H1 (cell line): ENCODE measurements around the gene CFAP97D1. TPM values are rescaled to one million over a fixed set of nuclear protein-coding genes. Genes with fewer than 3 reads are reported as not detected.

Experiments
- CTCF ChIA-PET: fragments of 300-600 bp; sonication (Branson Sonifier 250); formaldehyde crosslinking; loops from one replicate; lab custom pipeline; 2021; ENCODE audit not compliant: partially characterized antibody; lab: Charles Lee
- POLR2A ChIA-PET: fragments of 300-600 bp; sonication (Branson Sonifier 250); formaldehyde crosslinking; loops from one replicate; lab custom pipeline; 2021; ENCODE audit warnings: inconsistent platforms; ENCODE audit not compliant: partially characterized antibody; lab: Charles Lee
- DNase-seq, 2 experiments: peaks; one replicate each; pipeline versions ENCODE4 v3.0.0 to v3.0.0-alpha.2; 2010 to 2022; ENCODE audit warnings: low spot score in 2 of 2, low read depth in 1 of 2, mixed read lengths in 1 of 2
- FAIRE-seq: peaks from 2 replicates; lab custom pipeline; 2011; peaks lifted over from hg19 to GRCh38; lab: Jason Lieb, UNC
- H2AFZ ChIP-seq: 2 replicates; pipeline ENCODE4 v1.8.1; 2012; ENCODE audit warnings: low read length, inconsistent platforms
- H2AK5ac ChIP-seq: 2 replicates; pipeline ENCODE4 v1.6.1; 2013; ENCODE audit warnings: low read depth, low read length
- H2BK120ac ChIP-seq: replicated peaks from 2 replicates; pipeline ENCODE3; 2013; ENCODE audit warnings: low read depth, low read length, inconsistent platforms
- H2BK12ac ChIP-seq: 2 replicates; pipeline ENCODE4 v1.6.1; 2013; ENCODE audit warnings: low read depth, low read length
- H2BK15ac ChIP-seq: 2 replicates; pipeline ENCODE4 v1.6.1; 2013; ENCODE audit warnings: low read length
- H2BK20ac ChIP-seq: 2 replicates; pipeline ENCODE4 v1.6.1; 2013; ENCODE audit warnings: low read length
- H2BK5ac ChIP-seq: 2 replicates; pipeline ENCODE4 v1.6.1; 2013; ENCODE audit warnings: low read depth, low read length
- H3K14ac ChIP-seq: 2 replicates; pipeline ENCODE4 v1.6.1; 2013; ENCODE audit warnings: inconsistent platforms; ENCODE audit not compliant: insufficient read length
- H3K18ac ChIP-seq: 2 replicates; pipeline ENCODE4 v1.6.1; 2013; ENCODE audit warnings: low read length; ENCODE audit errors: extremely low read depth
- H3K23ac ChIP-seq: 2 replicates; pipeline ENCODE4 v1.6.1; 2013; ENCODE audit warnings: inconsistent platforms; ENCODE audit not compliant: insufficient read length
- H3K23me2 ChIP-seq: 2 replicates; pipeline ENCODE4 v1.6.1; 2013; ENCODE audit warnings: low read depth, low read length
- H3K27ac ChIP-seq: 2 replicates; pipeline ENCODE4 v1.6.1; 2011; ENCODE audit warnings: low read depth, low read length, inconsistent platforms
- H3K27me3 ChIP-seq, 4 experiments: replicated peaks in 1 of 4; 1 replicate in 1 of 4; 2 replicates in 3 of 4; pipeline versions ENCODE4 v1.6.1 to v1.8.1; 2011 to 2013; ENCODE audit warnings: low read length in 3 of 4, mild to moderate bottlenecking in 3 of 4, inconsistent platforms in 2 of 4, mixed read lengths in 2 of 4, moderate library complexity in 1 of 4; ENCODE audit not compliant: control insufficient read depth in 3 of 4, insufficient read depth in 3 of 4; ENCODE audit errors: extremely low read depth in 1 of 4
- H3K36me3 ChIP-seq, 4 experiments: 2 replicates each; pipeline versions ENCODE4 v1.6.1 to v1.8.1; 2011 to 2013; ENCODE audit warnings: mild to moderate bottlenecking in 4 of 4, low read length in 3 of 4, moderate library complexity in 2 of 4, control low read depth in 1 of 4, inconsistent platforms in 1 of 4; ENCODE audit not compliant: insufficient read depth in 4 of 4, control insufficient read depth in 2 of 4
- H3K4ac ChIP-seq: replicated peaks from 2 replicates; pipeline ENCODE3; 2013; ENCODE audit warnings: low read length, low read depth, mixed read lengths, inconsistent platforms; ENCODE audit not compliant: insufficient read length
- H3K4me1 ChIP-seq, 4 experiments: replicated peaks in 1 of 4; 1 replicate in 1 of 4; 2 replicates in 3 of 4; pipeline versions ENCODE4 v1.6.1 to v1.8.1; 2011 to 2013; ENCODE audit warnings: low read length in 3 of 4, inconsistent platforms in 2 of 4, mixed read lengths in 1 of 4; ENCODE audit not compliant: insufficient read depth in 4 of 4, control insufficient read depth in 3 of 4
- H3K4me2 ChIP-seq, 2 experiments: 2 replicates each; pipeline versions ENCODE4 v1.6.1 to v1.8.1; 2011 to 2013; ENCODE audit warnings: low read depth in 2 of 2, low read length in 2 of 2, control low read depth in 1 of 2, inconsistent platforms in 1 of 2, mild to moderate bottlenecking in 1 of 2; ENCODE audit not compliant: insufficient read depth in 1 of 2
- H3K4me3 ChIP-seq, 4 experiments: fragments of 200-600, 300-600 bp in 1 of 4; sonication (generic), shearing (Covaris generic), sonication (Bioruptor Twin) in 1 of 4; 2 replicates each; pipeline versions ENCODE4 v1.5.1 to v1.8.1; 2011 to 2016; ENCODE audit warnings: low read length in 4 of 4, low read depth in 3 of 4, control low read depth in 2 of 4, inconsistent platforms in 2 of 4, mild to moderate bottlenecking in 2 of 4, mixed read lengths in 1 of 4, moderate library complexity in 1 of 4; ENCODE audit not compliant: insufficient read depth in 2 of 4; ENCODE audit errors: extremely low read depth in 1 of 4
- H3K56ac ChIP-seq: replicated peaks from 2 replicates; pipeline ENCODE3; 2013; ENCODE audit warnings: low read depth, mild to moderate bottlenecking, mixed read lengths, low read length, inconsistent platforms; ENCODE audit not compliant: insufficient read length
- H3K79me1 ChIP-seq: 2 replicates; pipeline ENCODE4 v1.6.1; 2013; ENCODE audit warnings: low read depth, low read length, control low read depth
- H3K79me2 ChIP-seq, 2 experiments: 2 replicates each; pipeline versions ENCODE4 v1.6.1 to v1.8.1; 2012 to 2013; ENCODE audit warnings: low read length in 2 of 2, mild to moderate bottlenecking in 2 of 2, inconsistent platforms in 1 of 2; ENCODE audit not compliant: insufficient read depth in 2 of 2, control insufficient read depth in 1 of 2
- H3K9ac ChIP-seq, 4 experiments: replicated peaks in 1 of 4; 1 replicate in 1 of 4; 2 replicates in 3 of 4; pipeline versions ENCODE4 v1.6.1 to v1.8.1; 2011 to 2013; ENCODE audit warnings: low read depth in 3 of 4, low read length in 3 of 4, control low read depth in 2 of 4, mild to moderate bottlenecking in 2 of 4, moderate library complexity in 2 of 4, inconsistent platforms in 1 of 4; ENCODE audit errors: extremely low read depth in 1 of 4
- H3K9me3 ChIP-seq, 2 experiments: 2 replicates each; pipeline versions ENCODE4 v1.6.1 to v1.8.1; 2012 to 2013; ENCODE audit warnings: mild to moderate bottlenecking in 2 of 2, moderate library complexity in 2 of 2, control low read depth in 1 of 2, inconsistent platforms in 1 of 2, low read depth in 1 of 2, low read length in 1 of 2, mixed read lengths in 1 of 2; ENCODE audit not compliant: insufficient read depth in 2 of 2
- H4K20me1 ChIP-seq, 2 experiments: replicated peaks in 1 of 2; 2 replicates each; pipeline versions ENCODE3 to v1.8.1; 2011 to 2013; ENCODE audit warnings: inconsistent platforms in 2 of 2, low read length in 2 of 2, mild to moderate bottlenecking in 1 of 2; ENCODE audit not compliant: insufficient read depth in 2 of 2, control insufficient read depth in 1 of 2
- H4K5ac ChIP-seq: 2 replicates; pipeline ENCODE4 v1.6.1; 2013; ENCODE audit warnings: low read length, low read depth, mixed read lengths, inconsistent platforms; ENCODE audit not compliant: insufficient read length
- H4K8ac ChIP-seq: 2 replicates; pipeline ENCODE4 v1.8.0; 2013; ENCODE audit warnings: mild to moderate bottlenecking, moderate library complexity, low read length, inconsistent platforms; ENCODE audit not compliant: insufficient read depth; ENCODE audit errors: extremely low read depth
- H4K91ac ChIP-seq: replicated peaks from 2 replicates; pipeline ENCODE3; 2013; ENCODE audit warnings: low read length, mixed read lengths, inconsistent platforms; ENCODE audit not compliant: insufficient read length
- ASH2L ChIP-seq: fragments of 200-600, 300-600 bp; sonication (generic); IDR thresholded peaks from one replicate; pipeline ENCODE4 v1.7.1; 2017; ENCODE audit warnings: low read length
- CHD1 ChIP-seq: IDR thresholded peaks from 2 replicates; pipeline ENCODE4 v1.6.1; 2012; ENCODE audit warnings: low read depth, low read length, improper control_type of control experiment
- EP300 ChIP-seq, 2 experiments: IDR thresholded peaks; 1 replicate in 1 of 2; 2 replicates in 1 of 2; pipeline ENCODE4 v1.6.1; 2011 to 2012; ENCODE audit warnings: low read depth in 2 of 2, low read length in 2 of 2, mild to moderate bottlenecking in 2 of 2, borderline replicate concordance in 1 of 2, inconsistent platforms in 1 of 2, moderate library complexity in 1 of 2
- RXRA ChIP-seq: IDR thresholded peaks from 2 replicates; pipeline ENCODE4 v1.6.1; 2011; ENCODE audit warnings: low read depth, mild to moderate bottlenecking, low read length, moderate library complexity; ENCODE audit not compliant: insufficient read depth
- SP1 ChIP-seq: IDR thresholded peaks from 2 replicates; pipeline ENCODE4 v1.6.1; 2011; ENCODE audit warnings: low read depth, low read length
- SP2 ChIP-seq: IDR thresholded peaks from 2 replicates; pipeline ENCODE4 v1.6.1; 2012; ENCODE audit warnings: mild to moderate bottlenecking, low read length, inconsistent platforms
- TBP ChIP-seq: IDR thresholded peaks from 2 replicates; pipeline ENCODE4 v1.6.1; 2011; ENCODE audit warnings: low read depth, low read length, improper control_type of control experiment
- USF2 ChIP-seq: IDR thresholded peaks from 2 replicates; pipeline ENCODE4 v1.6.1; 2011; ENCODE audit warnings: low read length, improper control_type of control experiment
- whole genome bisulfite sequencing, 2 experiments: shearing (Covaris generic) in 1 of 2; methylation state at CpG; one replicate each; pipeline versions ENCODE4 v1.1.6 to v1.1.7; 2013 to 2015; ENCODE audit warnings: low lambda C conversion rate in 2 of 2, mixed read lengths in 2 of 2, inconsistent platforms in 1 of 2, low coverage in 1 of 2, missing lambda C conversion rate in 1 of 2; ENCODE audit not compliant: insufficient replicate concordance in 2 of 2, insufficient coverage in 1 of 2, insufficient read length in 1 of 2; ENCODE audit errors: extremely low coverage in 1 of 2, missing lambda C conversion rate in 1 of 2; 5-methylcytosine and 5-hydroxymethylcytosine counted together
- polyA plus RNA-seq, 7 experiments: library from polyadenylated mRNA; depleted of rRNA in 3 of 7; stranded (reverse) in 5 of 7; unstranded in 2 of 7; fragments of >200 nt in 5 of 7; fragments of 200-250 nt in 2 of 7; gene quantifications; 1 replicate in 5 of 7; 2 replicates in 1 of 7; 4 replicates in 1 of 7; pipeline versions ENCODE4 v1.2.1 to v1.2.3, GENCODE V29; 2011 to 2013; ENCODE audit warnings: missing spikeins in 2 of 7, mixed read lengths in 2 of 7
- total RNA-seq: library from RNA; stranded (reverse); fragmentation: NEBNext Ultra II Directional; extraction: Animal tissue kit (Norgen Biotek cat#: 25700); gene quantifications from 2 replicates; pipeline ENCODE4 v1.2.1, GENCODE V29; 2021

CFAP97D1 gene
- total and polyA plus RNA-seq, 2 of the 8 experiments (the other 6 are each of a cell fraction or from before 2014, with no cell fraction given) = 0.02 to 0.07 TPM

DNA sequence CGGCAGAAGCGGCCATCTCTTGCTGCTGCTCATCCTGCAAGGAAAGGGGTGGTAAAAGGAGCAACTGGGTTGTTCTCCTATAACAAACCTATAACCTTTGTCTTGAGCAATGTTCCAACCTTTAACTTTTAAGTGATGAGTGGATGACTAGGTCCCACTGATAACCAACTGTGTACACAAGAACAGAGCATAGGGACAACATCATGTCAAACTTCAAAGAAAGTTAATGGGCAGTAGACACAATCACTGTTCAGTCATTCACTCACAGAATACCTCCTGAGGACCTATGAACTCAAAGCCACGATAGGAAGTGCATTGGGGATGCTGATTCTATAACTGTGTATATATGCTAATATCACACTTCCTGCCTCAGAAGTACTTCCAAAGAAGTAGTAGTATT is 21.6 kb downstream of the CFAP97D1 start:
- no peak overlapping the region for H3K23ac ChIP-seq
- no peak overlapping the region for H3K9ac ChIP-seq
- H4K5ac ChIP-seq = no peak overlapping the region
- DNase-seq = no peak
- H3K27ac ChIP-seq = no peak overlapping the region
- no peak overlapping the region for H2BK20ac ChIP-seq
- no peak overlapping the region for H2BK120ac ChIP-seq
- H2BK12ac ChIP-seq = no peak overlapping the region
- H3K36me3 ChIP-seq = peaks cover 0 to 2% (median 0%) of the 10 kb centered on the region in 4 experiments; a peak in 1 of 8 replicates
- no peak overlapping the region for H3K56ac ChIP-seq
- no peak for TF ChIP-seq SP2
- no peak for TF ChIP-seq TBP
- no peak for TF ChIP-seq RXRA
- no peak for TF ChIP-seq USF2
- no peak for TF ChIP-seq CHD1
- no peak for TF ChIP-seq EP300 (IDR thresholded peaks at IDR 0.05; ENCODE audit: borderline replicate concordance in 1 of 2, low read depth in 2 of 2, low read length in 2 of 2)
- no peak for TF ChIP-seq ASH2L
- TF ChIP-seq SP1 = no peak
- peaks cover 0 to 17% (median 7%) of the 10 kb centered on the region in 4 experiments; a peak in 5 of 7 replicates for H3K4me1 ChIP-seq
- FAIRE-seq = no peak
- no peaks in the 10 kb centered on the region for H4K20me1 ChIP-seq
- no peak overlapping the region for H4K8ac ChIP-seq
- H3K23me2 ChIP-seq = no peaks in the 10 kb centered on the region
- CTCF ChIA-PET = interaction anchor here (0.6 kb wide), 1 partner anchor 22 kb away, joined by 5 read pairs; no protein-coding TSS in a partner anchor
- H2AK5ac ChIP-seq = no peak overlapping the region
- H3K4me2 ChIP-seq = no peak overlapping the region
- no peak overlapping the region for H3K18ac ChIP-seq
- no peaks in the 10 kb centered on the region for H3K79me1 ChIP-seq
- peaks cover 5 to 11% of the 10 kb centered on the region in 2 experiments; a peak in 3 of 4 replicates for H3K9me3 ChIP-seq
- H3K79me2 ChIP-seq = no peaks in the 10 kb centered on the region
- no peak overlapping the region for H3K14ac ChIP-seq
- H3K4ac ChIP-seq = no peak overlapping the region
- no peak overlapping the region for H4K91ac ChIP-seq
- H2AFZ ChIP-seq = no peak overlapping the region
- 95% methylated on average over 3 of the region's 3 CpGs; no CpG with 5 or more reads in 1 of the 2 experiments for WGBS, 2 experiments
- H3K4me3 ChIP-seq = no peak overlapping the region
- H3K27me3 ChIP-seq = no peaks in the 10 kb centered on the region
- no peak overlapping the region for H2BK15ac ChIP-seq
- POLR2A ChIA-PET = no interaction called here
- no peak overlapping the region for H2BK5ac ChIP-seq
